Measurements from ENCODE around the gene CCN5. TPM values are rescaled to one million over a fixed set of nuclear protein-coding genes. Genes with fewer than 3 reads are reported as not detected.

The CCN5 gene
- total RNA-seq, 2 donors from 2014 or later, result not detected

- WGBS, 2 experiments (ENCODE audit: insufficient coverage in 1 of 2, insufficient read length in 1 of 2), result 82 to 85% methylated on average over 5 to 7 of the region's 7 CpGs
- H3K4me3 Mint-ChIP-seq, result no peak overlapping the region
- no peak overlapping the region for H3K27ac Mint-ChIP-seq
- H3K9ac ChIP-seq (ENCODE audit: extremely low read depth, low read length, poor library complexity, severe bottlenecking), result no peak overlapping the region
- no peak overlapping the region for H3K27ac ChIP-seq (ENCODE audit: low read depth, low read length)
- no peaks in the 10 kb centered on the region for H3K4me1 ChIP-seq (ENCODE audit: control insufficient read depth, insufficient read depth, low read length)
- no peak for TF ChIP-seq CTCF (conservative IDR thresholded peaks at IDR 0.05)
- H3K27me3 Mint-ChIP-seq (ENCODE audit: insufficient read depth), result peaks cover 65% of the 10 kb centered on the region
- H3K27me3 ChIP-seq (ENCODE audit: control insufficient read depth, insufficient read depth, low read length, poor library complexity, severe bottlenecking), result peaks cover 53% of the 10 kb centered on the region
- no peaks in the 10 kb centered on the region for H3K9me3 ChIP-seq (ENCODE audit: control insufficient read depth, low read length)
- H3K4me1 Mint-ChIP-seq, result peaks cover 8% of the 10 kb centered on the region
- H3K9me3 Mint-ChIP-seq, result no peaks in the 10 kb centered on the region
- H3K36me3 ChIP-seq (ENCODE audit: control insufficient read depth, insufficient read depth, low read length), result no peaks in the 10 kb centered on the region
- no peaks in the 10 kb centered on the region for H3K36me3 Mint-ChIP-seq (ENCODE audit: low read depth)
- no peak for DNase-seq
- H3K4me3 ChIP-seq (ENCODE audit: low read length), result no peak overlapping the region
Measured at GRCh38 chr20:44743080-44743701, 28.0 kb downstream of the CCN5 start.

GRCh38 chr20:44743916-44744655 lies 28.9 kb downstream of the CCN5 start:
- no peak overlapping the region for H3K4me3 Mint-ChIP-seq
- no peaks in the 10 kb centered on the region for H3K36me3 Mint-ChIP-seq (ENCODE audit: low read depth)
- H3K27me3 Mint-ChIP-seq (ENCODE audit: insufficient read depth), result peaks cover 71% of the 10 kb centered on the region
- Histone ChIP-seq H3K9ac (ENCODE audit: extremely low read depth, low read length, poor library complexity, severe bottlenecking) (no peak overlapping the region), H3K36me3 (ENCODE audit: control insufficient read depth, insufficient read depth, low read length) (no peaks in the 10 kb centered on the region), H3K4me3 (ENCODE audit: low read length) (no peak overlapping the region), H3K27ac (ENCODE audit: low read depth, low read length) (no peak overlapping the region), H3K4me1 (ENCODE audit: control insufficient read depth, insufficient read depth, low read length) (no peaks in the 10 kb centered on the region), H3K9me3 (ENCODE audit: control insufficient read depth, low read length) (no peaks in the 10 kb centered on the region), H3K27me3 (ENCODE audit: control insufficient read depth, insufficient read depth, low read length, poor library complexity, severe bottlenecking) (peaks cover 53% of the 10 kb centered on the region)
- TF ChIP-seq CTCF (conservative IDR thresholded peaks at IDR 0.05), result no peak
- H3K27ac Mint-ChIP-seq, result no peak overlapping the region
- peaks cover 8% of the 10 kb centered on the region for H3K4me1 Mint-ChIP-seq
- no peak for DNase-seq
- no peaks in the 10 kb centered on the region for H3K9me3 Mint-ChIP-seq
- 90 to 95% methylated on average over 11 to 12 of the region's 12 CpGs for WGBS, 2 experiments (ENCODE audit: insufficient coverage in 1 of 2, insufficient read length in 1 of 2)

- Mint-ChIP-seq H3K4me3 (peak overlapping the region; percentile 44), H3K4me1 (peaks cover 8% of the 10 kb centered on the region), H3K27ac (no peak overlapping the region), H3K36me3 (ENCODE audit: low read depth) (no peaks in the 10 kb centered on the region), H3K9me3 (no peaks in the 10 kb centered on the region), H3K27me3 (ENCODE audit: insufficient read depth) (peaks cover 81% of the 10 kb centered on the region)
- Histone ChIP-seq H3K9ac (ENCODE audit: extremely low read depth, low read length, poor library complexity, severe bottlenecking) (no peak overlapping the region), H3K4me3 (ENCODE audit: low read length) (no peak overlapping the region), H3K4me1 (ENCODE audit: control insufficient read depth, insufficient read depth, low read length) (no peaks in the 10 kb centered on the region), H3K27me3 (ENCODE audit: control insufficient read depth, insufficient read depth, low read length, poor library complexity, severe bottlenecking) (peaks cover 53% of the 10 kb centered on the region), H3K27ac (ENCODE audit: low read depth, low read length) (no peak overlapping the region), H3K9me3 (ENCODE audit: control insufficient read depth, low read length) (no peaks in the 10 kb centered on the region), H3K36me3 (ENCODE audit: control insufficient read depth, insufficient read depth, low read length) (no peaks in the 10 kb centered on the region)
- 57 to 67% methylated on average over 3 to 5 of the region's 5 CpGs for WGBS, 2 experiments (ENCODE audit: insufficient coverage in 1 of 2, insufficient read length in 1 of 2)
- no peak for TF ChIP-seq CTCF (conservative IDR thresholded peaks at IDR 0.05)
- DNase-seq, result no peak
Measured at GRCh38 chr20:44745122-44745597, 30.0 kb downstream of the CCN5 start.
